Pancreas (tissue), 10 donors: ENCODE measurements around the gene UBR4. TPM values are rescaled to one million over a fixed set of nuclear protein-coding genes. Genes with fewer than 3 reads are reported as not detected.

Experiments used
- ATAC-seq, 4 donors: fragments of 200-7000 bp; cut with Tn5 transposase; one replicate each; pipeline versions ENCODE4 v1.8.0 to v1.9.1; 2020; ENCODE audit warnings: mild to moderate bottlenecking in 4 of 4, moderate library complexity in 4 of 4
- DNase-seq, 6 donors: peaks; one replicate each; pipeline ENCODE4 v3.0.0-alpha.2; 2020
- FAIRE-seq: peaks from 2 replicates; lab custom pipeline; 2012; peaks lifted over from hg19 to GRCh38; lab: Jason Lieb, UNC
- H3K27ac ChIP-seq, 4 donors: fragments of 200-600 bp; sonication (generic); 1 replicate in 3 of 4; 2 replicates in 1 of 4; pipeline versions ENCODE4 v1.5.0 to v1.8.0; 2020
- H3K27me3 ChIP-seq, 4 donors: fragments of 200-600 bp; one replicate each; pipeline ENCODE4 v1.8.0; 2021
- H3K36me3 ChIP-seq, 3 donors: fragments of 200-600 bp; sonication (generic) in 1 of 3; one replicate each; pipeline versions ENCODE4 v1.5.0 to v1.8.0; 2020 to 2021
- H3K4me1 ChIP-seq, 3 donors: fragments of 200-600 bp; one replicate each; pipeline ENCODE4 v1.8.0; 2021
- H3K4me3 ChIP-seq, 4 donors: fragments of 200-600 bp; sonication (generic) in 2 of 4; one replicate each; pipeline versions ENCODE4 v1.5.0 to v1.8.0; 2020 to 2021
- H3K9me3 ChIP-seq, 4 donors: fragments of 200-600 bp; one replicate each; pipeline ENCODE4 v1.8.0; 2021
- WGBS, 2 donors: extraction: QIAGEN DNeasy Blood & Tissue Kit; methylation state at CpG; one replicate each; pipeline ENCODE4 v1.1.7; 2013; 5-methylcytosine and 5-hydroxymethylcytosine counted together
- intact Hi-C, 3 donors: fragments of 100-400 bp; cut with DNase I; formaldehyde crosslinking; loops; one replicate each; pipeline versions ENCODE4 v1.11.1 to v1.14.2; 2022
- polyA plus RNA-seq, 2 donors: library from polyadenylated mRNA; stranded (reverse); fragments of 200-250 nt; gene quantifications; one replicate each; pipeline ENCODE4 v1.2.3, GENCODE V29; 2013
- total RNA-seq, 6 donors: library from RNA; stranded (reverse); fragmentation: NEBNext Ultra II Directional in 4 of 6; extraction: Animal tissue kit (Norgen Biotek cat#: 25700) in 4 of 6; gene quantifications; one replicate each; pipeline versions ENCODE4 v1.2.1 to v1.2.4, GENCODE V29; 2021 to 2023
- TF ChIP-seq, protein P1 (sequence below), 4 donors: fragments of 200-600 bp; sonication (generic) in 3 of 4; IDR thresholded peaks; one replicate each; pipeline versions ENCODE4 v1.5.0 to v1.8.0; 2021; ENCODE audit warnings: antibody characterized with exemption in 4 of 4
- donor health status: healthy with polysubstance abuse.
- donor health status: DM: no; HTN: no; CAD: no; lungs with moderate emphysema.
- donor health status: DM: no; HTN: no; CAD: no.
- donor health status: control.
- donor health status: control.
- donor health status: Bipolar disorder and iron deficiency.
- donor health status: DM: yes; HTN: yes; CAD: no.
- donor health status: DM: no; HTN: no; CAD: no.
- donor health status: DM: no; HTN: no; CAD: no.
- donor health status: DM: yes; HTN: yes; CAD: no.

Gene UBR4
- total and polyA plus RNA-seq, 8 donors: 45.3 to 140 (median 65.5) TPM

DNA sequence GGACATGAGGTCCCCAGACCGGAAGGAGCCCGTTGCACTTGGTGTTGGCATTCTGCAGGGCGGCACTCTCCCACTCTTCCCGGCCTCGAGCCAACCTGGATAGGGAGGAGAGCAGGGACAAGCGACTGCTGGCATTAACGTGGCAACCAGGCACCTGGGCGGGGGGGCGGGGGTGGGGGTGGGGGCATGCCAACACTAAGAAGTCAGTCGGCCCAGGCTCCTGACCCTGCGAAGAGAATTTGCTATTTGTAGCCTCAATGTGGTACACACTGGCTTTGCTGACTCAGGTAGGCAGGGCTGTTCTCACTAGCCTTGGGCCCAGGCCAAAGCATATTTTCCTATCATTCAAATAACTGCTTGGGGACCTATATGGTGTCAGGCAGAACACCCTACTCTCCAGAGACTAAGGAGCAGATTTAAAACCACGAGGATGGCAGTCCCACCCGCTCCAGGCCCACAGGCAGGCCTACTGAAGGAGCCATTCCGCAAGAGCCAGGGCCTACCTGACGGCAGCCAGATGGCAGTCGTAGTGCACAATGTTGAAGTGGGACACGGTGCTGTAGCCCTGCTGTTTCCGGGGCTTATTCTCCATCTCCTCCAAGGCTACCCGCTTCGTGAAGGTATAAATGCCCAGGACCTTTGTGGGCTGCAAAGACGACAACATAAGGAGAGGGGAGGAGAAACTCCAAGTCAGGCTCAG is 123.7 kb downstream of the UBR4 start:
- peak in 4 of 6 donors; percentile 62 to 69 (median 63) for DNase-seq
- H3K4me3 ChIP-seq: no peak overlapping the region
- TF ChIP-seq, protein P1, sequence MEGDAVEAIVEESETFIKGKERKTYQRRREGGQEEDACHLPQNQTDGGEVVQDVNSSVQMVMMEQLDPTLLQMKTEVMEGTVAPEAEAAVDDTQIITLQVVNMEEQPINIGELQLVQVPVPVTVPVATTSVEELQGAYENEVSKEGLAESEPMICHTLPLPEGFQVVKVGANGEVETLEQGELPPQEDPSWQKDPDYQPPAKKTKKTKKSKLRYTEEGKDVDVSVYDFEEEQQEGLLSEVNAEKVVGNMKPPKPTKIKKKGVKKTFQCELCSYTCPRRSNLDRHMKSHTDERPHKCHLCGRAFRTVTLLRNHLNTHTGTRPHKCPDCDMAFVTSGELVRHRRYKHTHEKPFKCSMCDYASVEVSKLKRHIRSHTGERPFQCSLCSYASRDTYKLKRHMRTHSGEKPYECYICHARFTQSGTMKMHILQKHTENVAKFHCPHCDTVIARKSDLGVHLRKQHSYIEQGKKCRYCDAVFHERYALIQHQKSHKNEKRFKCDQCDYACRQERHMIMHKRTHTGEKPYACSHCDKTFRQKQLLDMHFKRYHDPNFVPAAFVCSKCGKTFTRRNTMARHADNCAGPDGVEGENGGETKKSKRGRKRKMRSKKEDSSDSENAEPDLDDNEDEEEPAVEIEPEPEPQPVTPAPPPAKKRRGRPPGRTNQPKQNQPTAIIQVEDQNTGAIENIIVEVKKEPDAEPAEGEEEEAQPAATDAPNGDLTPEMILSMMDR (IDR thresholded peaks at IDR 0.05): no peak
- 47 to 64% methylated on average over 21 of the region's 21 CpGs for WGBS, 2 donors
- H3K9me3 ChIP-seq: no peaks in the 10 kb centered on the region
- intact Hi-C loops: no loop called here
- peak; percentile 70 to 82 (median 75) for ATAC-seq
- peaks cover 6 to 38% (median 11%) of the 10 kb centered on the region in 3 donors for H3K36me3 ChIP-seq
- no peaks in the 10 kb centered on the region for H3K27me3 ChIP-seq
- peaks cover 0 to 21% (median 9%) of the 10 kb centered on the region in 3 donors for H3K4me1 ChIP-seq
- peak overlapping the region in 2 of 4 donors; percentile 42 to 63 for H3K27ac ChIP-seq
- no peak for FAIRE-seq

DNA sequence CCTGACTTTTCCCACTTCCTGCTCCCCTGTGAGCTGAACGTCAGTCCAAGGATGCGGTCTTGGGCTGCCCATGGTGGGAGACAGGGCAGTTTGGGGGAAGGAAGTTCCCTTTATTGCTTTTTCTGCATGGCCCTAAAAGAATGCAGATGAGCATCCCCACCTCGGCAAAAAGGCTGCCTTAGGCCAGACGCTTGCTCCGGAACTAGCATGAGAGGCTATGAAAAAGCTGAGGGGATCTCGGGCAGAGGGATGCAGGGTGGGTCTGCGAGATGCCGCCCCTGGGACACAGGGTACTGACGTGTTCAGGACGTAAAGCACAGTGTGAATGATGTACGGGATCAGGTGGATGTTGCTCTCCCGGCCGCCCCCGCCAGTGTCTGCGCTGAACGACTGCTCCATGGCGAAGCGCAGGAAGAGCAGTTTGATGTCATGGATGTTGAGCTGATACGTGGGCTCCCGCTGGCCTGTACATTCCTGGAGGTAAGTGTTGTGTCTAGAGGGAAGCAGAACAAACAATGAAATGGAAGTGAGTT is 125.8 kb downstream of the UBR4 start:
- WGBS, 2 donors: 87 to 94% methylated on average over 20 of the region's 20 CpGs
- DNase-seq: no peak
- FAIRE-seq: no peak
- Histone ChIP-seq H3K9me3 (no peaks in the 10 kb centered on the region), H3K27me3 (no peaks in the 10 kb centered on the region), H3K36me3 (peaks cover 6 to 49% (median 11%) of the 10 kb centered on the region in 3 donors), H3K27ac (peak overlapping the region in 1 of 4 donors; percentile 50), H3K4me1 (peaks cover 0 to 29% (median 6%) of the 10 kb centered on the region in 3 donors), H3K4me3 (no peak overlapping the region)
- TF ChIP-seq, protein P1 (IDR thresholded peaks at IDR 0.05): no peak
- intact Hi-C loops: no loop called here
- ATAC-seq: no peak

DNA sequence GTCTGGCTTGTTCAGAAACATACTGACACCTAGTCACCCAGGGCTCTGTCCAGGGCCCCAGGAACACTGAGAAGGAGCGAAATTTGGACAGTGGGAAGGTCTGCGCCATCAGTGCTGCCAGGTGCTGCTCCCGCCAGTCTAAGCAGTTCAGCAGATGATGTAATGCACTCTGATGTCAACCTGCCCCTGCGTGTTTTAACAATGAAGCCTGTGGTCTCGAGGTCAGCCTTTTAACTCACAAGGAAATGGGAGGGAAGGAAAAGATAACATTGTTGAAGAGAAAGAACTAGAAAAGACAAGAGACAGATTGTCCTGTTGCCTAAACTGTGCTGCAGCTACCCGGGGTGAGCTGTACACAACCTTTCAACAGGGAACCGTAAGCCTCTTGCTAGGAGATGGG is 127.0 kb downstream of the UBR4 start:
- Histone ChIP-seq H3K9me3 (no peaks in the 10 kb centered on the region), H3K4me1 (peaks cover 0 to 27% (median 6%) of the 10 kb centered on the region in 3 donors), H3K4me3 (no peak overlapping the region), H3K27me3 (no peaks in the 10 kb centered on the region), H3K36me3 (peaks cover 6 to 49% (median 13%) of the 10 kb centered on the region in 3 donors), H3K27ac (peak overlapping the region in 2 of 4 donors; percentile 59 to 68)
- DNase-seq (no peak), FAIRE-seq (no peak), ATAC-seq (peak in 3 of 4 donors; percentile 4 to 27 (median 8))
- 63 to 72% methylated on average over 7 of the region's 7 CpGs for WGBS, 2 donors
- TF ChIP-seq, protein P1 (IDR thresholded peaks at IDR 0.05): no peak
- intact Hi-C loops: no loop called here

DNA sequence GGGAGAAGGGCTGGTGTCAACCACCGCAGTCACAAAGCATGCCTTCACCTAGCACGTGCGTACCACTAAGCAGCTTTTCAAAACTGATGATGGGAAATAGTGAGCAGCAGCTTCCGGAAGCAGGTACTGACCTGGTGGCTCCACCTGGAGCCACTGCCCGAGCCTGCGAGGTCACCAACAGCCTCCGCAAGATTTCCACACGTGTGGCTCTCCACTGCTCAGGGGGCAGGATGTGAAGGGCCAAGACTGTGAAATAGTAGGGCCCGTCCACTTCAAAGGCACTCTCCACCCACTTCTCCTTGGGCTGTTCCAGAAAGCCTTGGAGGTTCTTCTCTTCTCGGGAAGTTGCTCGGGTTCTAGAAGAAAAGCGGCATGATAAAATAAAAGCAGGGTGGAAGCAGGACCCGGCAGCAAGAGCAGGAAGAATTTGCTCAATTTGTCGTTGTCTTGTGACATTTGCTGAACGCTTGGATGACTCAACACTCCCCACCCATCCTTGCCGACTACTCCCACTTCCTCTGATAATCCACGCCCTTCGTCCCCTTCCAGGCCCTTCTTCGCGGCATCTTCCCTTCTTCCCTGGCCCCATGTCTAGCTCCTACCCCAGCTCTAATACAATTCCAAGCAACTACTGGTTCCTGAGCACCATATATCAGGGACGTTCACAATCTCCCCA is 128.7 kb downstream of the UBR4 start:
- Histone ChIP-seq H3K9me3 (no peaks in the 10 kb centered on the region), H3K36me3 (peaks cover 6 to 45% (median 17%) of the 10 kb centered on the region in 3 donors), H3K4me1 (peaks cover 0 to 14% (median 0%) of the 10 kb centered on the region in 3 donors), H3K27me3 (no peaks in the 10 kb centered on the region), H3K27ac (peak overlapping the region in 2 of 4 donors; percentile 81 to 88), H3K4me3 (peak overlapping the region in 1 of 4 donors; percentile 5)
- intact Hi-C loops: no loop called here
- TF ChIP-seq, protein P1 (IDR thresholded peaks at IDR 0.05): no peak
- 87 to 90% methylated on average over 21 of the region's 21 CpGs for WGBS, 2 donors
- ATAC-seq (peak in 2 of 4 donors; percentile 4 to 35), DNase-seq (no peak), FAIRE-seq (no peak)
